Measurements from ENCODE around the gene ZNF354B.

Gene ZNF354B

GRCh38 chr5:178883815-178884430 lies 24.2 kb downstream of the ZNF354B start:
- no peak for TF ChIP-seq CTCF (IDR thresholded peaks at IDR 0.05)
- Histone ChIP-seq H3K27ac (no peak overlapping the region), H3K4me3 (peak overlapping the region; percentile 25)
- DNase-seq (ENCODE audit: low spot score) = no peak

- Histone ChIP-seq H3K4me3 (peak within 1 kb of the TSS; percentile 73), H3K27ac (peak within 1 kb of the TSS; percentile 69 to 80)
- no peak for TF ChIP-seq CTCF (IDR thresholded peaks at IDR 0.05)
Observed at GRCh38 chr5:178895615-178896571, 36.1 kb downstream of the ZNF354B start, which contains the start of gene ZFP2. ZFP2 (plus strand) TSS chr5:178895913; CDS start chr5:178931314, 35,401 bp downstream.

GRCh38 chr5:178899289-178899688 lies 39.5 kb downstream of the ZNF354B start:
- no peak for TF ChIP-seq CTCF (IDR thresholded peaks at IDR 0.05)
- no peak overlapping the region for H3K4me3 ChIP-seq
- no peak overlapping the region for H3K27ac ChIP-seq
- DNase-seq (ENCODE audit: low spot score) = no peak

More at GRCh38 chr5:178895615-178896571, 36.1 kb downstream of the ZNF354B start, which contains the start of gene ZFP2:
- DNase-seq (ENCODE audit: low spot score) = no peak

GRCh38 chr5:178902849-178903248 lies 43.1 kb downstream of the ZNF354B start:
- TF ChIP-seq CTCF (IDR thresholded peaks at IDR 0.05) = no peak
- Histone ChIP-seq H3K4me3 (no peak overlapping the region), H3K27ac (no peak overlapping the region)
- DNase-seq (ENCODE audit: low spot score) = no peak

- no peak for DNase-seq (ENCODE audit: low spot score)
- no peak for TF ChIP-seq CTCF (IDR thresholded peaks at IDR 0.05)
- H3K27ac ChIP-seq = no peak overlapping the region
- H3K4me3 ChIP-seq = peak overlapping the region; percentile 32
Observed at GRCh38 chr5:178931846-178932760, 72.3 kb downstream of the ZNF354B start.

All from coronary artery (tissue), 2 donors.